ENCODE data around the gene EEF1B2.

Gene EEF1B2

DNA sequence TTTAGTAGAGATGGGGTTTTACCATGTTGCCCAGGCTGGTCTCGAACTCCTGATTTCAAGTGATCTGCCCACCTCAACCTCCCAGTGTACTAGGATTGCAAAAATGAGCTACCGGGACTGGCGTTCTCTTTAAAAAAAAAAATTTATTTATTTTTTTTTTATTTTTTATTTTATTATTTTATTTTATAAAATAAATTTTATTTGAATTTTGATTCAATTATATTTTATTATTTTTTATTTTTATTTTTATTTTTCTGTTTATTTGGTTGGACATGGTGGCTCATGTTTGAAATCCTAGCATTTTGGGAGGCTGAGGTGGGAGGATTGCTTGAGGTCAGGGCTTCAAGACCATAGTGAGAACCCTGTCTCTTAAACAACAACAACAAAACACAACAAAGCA lies 32.5 kb downstream of the EEF1B2 start:
- Histone ChIP-seq H3K4me3 (ENCODE audit: low read depth, low read length) (no peak overlapping the region), H3K27ac (no peak overlapping the region), H3K36me3 (no peaks in the 10 kb centered on the region), H3K9me3 (ENCODE audit: severe bottlenecking) (no peaks in the 10 kb centered on the region), H3K27me3 (ENCODE audit: insufficient read depth, low read depth, severe bottlenecking) (no peaks in the 10 kb centered on the region)
- no peak for DNase-seq
- TF ChIP-seq, protein P1, sequence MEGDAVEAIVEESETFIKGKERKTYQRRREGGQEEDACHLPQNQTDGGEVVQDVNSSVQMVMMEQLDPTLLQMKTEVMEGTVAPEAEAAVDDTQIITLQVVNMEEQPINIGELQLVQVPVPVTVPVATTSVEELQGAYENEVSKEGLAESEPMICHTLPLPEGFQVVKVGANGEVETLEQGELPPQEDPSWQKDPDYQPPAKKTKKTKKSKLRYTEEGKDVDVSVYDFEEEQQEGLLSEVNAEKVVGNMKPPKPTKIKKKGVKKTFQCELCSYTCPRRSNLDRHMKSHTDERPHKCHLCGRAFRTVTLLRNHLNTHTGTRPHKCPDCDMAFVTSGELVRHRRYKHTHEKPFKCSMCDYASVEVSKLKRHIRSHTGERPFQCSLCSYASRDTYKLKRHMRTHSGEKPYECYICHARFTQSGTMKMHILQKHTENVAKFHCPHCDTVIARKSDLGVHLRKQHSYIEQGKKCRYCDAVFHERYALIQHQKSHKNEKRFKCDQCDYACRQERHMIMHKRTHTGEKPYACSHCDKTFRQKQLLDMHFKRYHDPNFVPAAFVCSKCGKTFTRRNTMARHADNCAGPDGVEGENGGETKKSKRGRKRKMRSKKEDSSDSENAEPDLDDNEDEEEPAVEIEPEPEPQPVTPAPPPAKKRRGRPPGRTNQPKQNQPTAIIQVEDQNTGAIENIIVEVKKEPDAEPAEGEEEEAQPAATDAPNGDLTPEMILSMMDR (IDR thresholded peaks at IDR 0.05; ENCODE audit: low read depth, low read length), result no peak

DNA sequence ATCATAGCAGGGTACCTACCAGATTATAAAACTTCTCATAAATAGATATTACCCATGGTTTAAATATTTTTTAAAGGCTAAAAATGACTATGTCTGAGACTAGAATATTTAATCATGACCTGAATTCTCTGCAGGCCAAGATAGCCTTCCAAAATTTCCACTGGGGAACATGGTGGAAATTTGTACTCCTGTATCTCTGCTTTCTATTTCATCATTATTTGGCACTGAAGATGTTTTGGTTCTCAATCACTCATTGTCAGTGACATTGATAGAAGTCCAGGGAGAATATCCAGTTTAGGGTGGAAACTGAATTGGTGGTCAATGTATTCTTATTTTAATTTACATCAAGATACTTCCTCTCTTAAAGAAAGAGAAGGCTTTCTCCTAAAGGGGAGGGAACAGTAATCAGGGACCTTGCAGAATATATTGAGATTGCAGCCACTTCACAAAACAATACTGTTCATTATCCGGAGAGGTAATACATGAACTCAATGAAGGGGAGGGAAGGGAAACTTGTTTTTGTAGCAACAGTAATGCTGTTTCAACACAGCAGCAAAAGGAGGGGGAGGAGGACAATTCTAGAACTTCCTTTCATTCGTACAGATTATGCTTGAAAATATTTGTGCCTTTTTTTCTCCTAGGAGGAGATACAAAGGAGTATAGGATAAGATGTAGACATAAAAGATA lies 34.1 kb downstream of the EEF1B2 start:
- no peak overlapping the region for H3K27ac ChIP-seq
- no peak overlapping the region for H3K4me3 ChIP-seq (ENCODE audit: low read depth, low read length)
- DNase-seq, result no peak
- TF ChIP-seq, protein P1 (IDR thresholded peaks at IDR 0.05; ENCODE audit: low read depth, low read length), result no peak
- H3K27me3 ChIP-seq (ENCODE audit: insufficient read depth, low read depth, severe bottlenecking), result no peaks in the 10 kb centered on the region
- no peaks in the 10 kb centered on the region for H3K36me3 ChIP-seq
- no peaks in the 10 kb centered on the region for H3K9me3 ChIP-seq (ENCODE audit: severe bottlenecking)

DNA sequence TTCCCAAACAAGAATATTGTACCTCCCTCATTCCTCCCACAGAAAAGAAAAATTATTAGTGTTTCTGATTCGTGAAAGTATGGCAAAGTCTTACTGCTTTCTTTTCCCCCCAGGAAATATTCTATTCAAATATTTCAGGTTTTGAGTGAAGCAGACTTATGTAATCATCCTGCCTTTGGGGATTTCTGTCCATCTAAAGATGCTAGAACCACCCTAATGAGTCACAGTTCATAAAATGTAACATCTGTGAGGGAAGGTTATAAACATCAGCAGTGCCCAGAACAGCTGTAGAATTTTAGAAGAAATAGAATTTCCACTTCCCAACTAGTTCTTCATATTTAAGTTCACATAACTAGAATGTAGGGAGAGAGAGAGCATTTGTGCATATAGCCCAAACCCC lies 39.0 kb downstream of the EEF1B2 start:
- TF ChIP-seq, protein P1 (IDR thresholded peaks at IDR 0.05; ENCODE audit: low read depth, low read length), result no peak
- H3K9me3 ChIP-seq (ENCODE audit: severe bottlenecking), result no peaks in the 10 kb centered on the region
- no peak for DNase-seq
- H3K4me3 ChIP-seq (ENCODE audit: low read depth, low read length), result no peak overlapping the region
- no peaks in the 10 kb centered on the region for H3K36me3 ChIP-seq
- H3K27me3 ChIP-seq (ENCODE audit: insufficient read depth, low read depth, severe bottlenecking), result no peaks in the 10 kb centered on the region
- H3K27ac ChIP-seq, result no peak overlapping the region

DNA sequence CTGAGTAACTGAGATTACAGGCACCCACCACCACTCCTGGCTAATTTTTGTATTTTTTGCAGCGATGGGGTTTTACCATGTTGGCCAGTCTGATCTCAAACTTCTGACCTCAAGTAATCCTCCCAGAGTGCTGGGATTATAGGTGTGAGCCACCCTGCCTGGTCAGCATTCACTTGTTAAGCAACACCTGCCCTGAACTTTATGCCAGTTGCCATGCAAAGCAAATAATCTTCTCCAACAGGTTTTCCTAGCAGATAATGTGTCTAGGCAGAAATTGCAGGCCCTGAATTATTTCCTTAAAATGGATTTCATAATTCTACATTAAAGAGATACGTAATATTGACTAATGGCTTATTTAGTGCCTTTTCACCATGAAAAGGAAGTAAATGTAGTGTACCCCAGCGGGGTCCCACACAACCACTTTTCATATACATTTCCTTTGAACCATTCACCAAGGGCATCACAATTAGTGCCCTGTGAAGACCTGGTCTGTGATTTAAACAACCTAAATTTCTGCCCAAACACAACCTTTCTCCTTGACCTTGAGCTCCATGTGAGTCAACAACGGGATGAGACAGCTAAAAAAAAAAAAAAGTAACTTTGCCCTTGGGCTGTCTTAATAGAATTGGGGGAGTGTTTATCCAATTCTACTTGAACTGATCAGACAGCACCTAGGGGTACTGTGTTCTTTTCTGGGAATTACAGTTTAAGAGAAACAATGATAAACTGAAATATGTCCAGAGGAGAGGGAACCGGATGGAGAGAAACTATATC lies 41.6 kb downstream of the EEF1B2 start:
- TF ChIP-seq, protein P1 (IDR thresholded peaks at IDR 0.05; ENCODE audit: low read depth, low read length), result no peak
- no peaks in the 10 kb centered on the region for H3K9me3 ChIP-seq (ENCODE audit: severe bottlenecking)
- no peak for DNase-seq
- no peaks in the 10 kb centered on the region for H3K36me3 ChIP-seq
- H3K27ac ChIP-seq, result no peak overlapping the region
- no peaks in the 10 kb centered on the region for H3K27me3 ChIP-seq (ENCODE audit: insufficient read depth, low read depth, severe bottlenecking)
- no peak overlapping the region for H3K4me3 ChIP-seq (ENCODE audit: low read depth, low read length)

DNA sequence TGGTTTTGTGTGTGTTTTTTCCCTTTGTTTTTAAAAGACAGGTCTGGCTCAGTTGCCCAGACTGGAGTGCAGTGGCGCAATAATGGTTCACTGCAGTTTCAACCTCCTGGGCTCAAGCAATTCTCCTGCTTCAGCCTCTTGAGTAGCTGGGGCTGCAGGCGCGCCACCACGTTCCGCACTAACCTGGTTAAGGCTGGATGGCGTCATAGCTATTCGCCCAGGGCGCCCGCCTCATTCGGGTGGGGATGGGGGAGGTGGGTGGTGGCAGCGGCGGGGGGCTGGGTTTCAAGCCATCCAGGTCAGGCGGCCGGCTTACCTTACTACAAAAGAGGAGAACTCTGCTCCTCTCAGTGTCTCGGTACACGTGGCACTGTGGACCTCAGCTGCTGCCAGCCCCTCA lies 42.8 kb downstream of the EEF1B2 start:
- Histone ChIP-seq H3K36me3 (no peaks in the 10 kb centered on the region), H3K9me3 (ENCODE audit: severe bottlenecking) (no peaks in the 10 kb centered on the region), H3K4me3 (ENCODE audit: low read depth, low read length) (no peak overlapping the region), H3K27ac (no peak overlapping the region), H3K27me3 (ENCODE audit: insufficient read depth, low read depth, severe bottlenecking) (no peaks in the 10 kb centered on the region)
- TF ChIP-seq, protein P1 (IDR thresholded peaks at IDR 0.05; ENCODE audit: low read depth, low read length), result no peak
- no peak for DNase-seq

Measured in WERI-Rb-1 (cell line).